ENCODE results near the gene GRIK2.

The GRIK2 gene

DNA sequence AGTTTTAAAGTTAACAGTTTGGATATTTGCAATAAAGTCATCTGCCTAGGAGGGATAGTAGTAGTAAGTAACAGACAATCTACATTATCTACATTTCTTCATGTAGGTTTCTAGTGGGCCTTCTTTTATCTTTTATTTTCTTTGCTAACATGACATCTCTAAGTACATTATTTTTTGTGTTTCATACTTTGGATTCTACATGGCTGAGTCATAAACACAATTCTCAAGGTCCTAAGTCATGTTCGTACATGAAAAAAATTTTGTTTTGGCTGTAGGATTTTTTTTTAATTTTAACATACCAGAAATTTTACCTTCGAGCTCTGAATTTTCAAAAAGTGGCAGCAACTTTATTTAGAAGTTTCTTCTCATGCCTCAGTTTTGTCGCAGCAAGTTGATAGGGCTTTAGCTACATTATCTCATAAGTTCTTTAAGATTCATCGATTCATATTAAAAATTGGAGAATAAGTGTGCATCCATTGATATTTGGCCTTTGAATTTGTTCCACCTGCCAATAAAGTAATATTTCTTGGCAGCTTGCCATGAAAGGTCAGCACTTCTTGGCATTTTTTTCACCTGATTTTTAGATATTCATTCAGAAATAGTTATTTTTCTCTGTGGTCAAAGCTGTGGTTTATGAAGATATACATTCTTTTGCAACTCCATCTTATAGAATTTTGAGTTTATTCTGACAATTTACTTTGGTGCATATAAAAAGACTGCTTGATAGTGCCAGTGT is 146.2 kb downstream of the GRIK2 start:
- DNase-seq (ENCODE audit: low read depth): no peak

DNA sequence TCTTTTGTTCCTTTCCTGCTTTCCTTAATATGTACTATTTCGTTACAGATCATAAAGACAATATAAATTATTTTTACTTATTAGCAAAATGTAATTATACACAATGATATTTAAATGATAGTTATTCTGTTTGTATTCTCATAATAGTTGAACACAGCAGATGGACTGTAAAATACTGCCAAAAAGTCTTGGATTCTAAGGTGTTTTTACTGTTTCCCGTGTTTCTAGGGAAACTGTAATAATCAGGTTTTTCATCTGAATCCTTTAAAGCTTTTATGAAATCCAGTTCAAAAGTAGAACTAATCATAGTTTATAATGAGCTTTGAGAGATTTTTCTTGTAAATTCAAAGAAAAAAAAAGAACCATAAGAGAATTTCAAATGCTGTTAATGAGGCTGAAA is 148.4 kb downstream of the GRIK2 start:
- no peak for DNase-seq (ENCODE audit: low read depth)

DNA sequence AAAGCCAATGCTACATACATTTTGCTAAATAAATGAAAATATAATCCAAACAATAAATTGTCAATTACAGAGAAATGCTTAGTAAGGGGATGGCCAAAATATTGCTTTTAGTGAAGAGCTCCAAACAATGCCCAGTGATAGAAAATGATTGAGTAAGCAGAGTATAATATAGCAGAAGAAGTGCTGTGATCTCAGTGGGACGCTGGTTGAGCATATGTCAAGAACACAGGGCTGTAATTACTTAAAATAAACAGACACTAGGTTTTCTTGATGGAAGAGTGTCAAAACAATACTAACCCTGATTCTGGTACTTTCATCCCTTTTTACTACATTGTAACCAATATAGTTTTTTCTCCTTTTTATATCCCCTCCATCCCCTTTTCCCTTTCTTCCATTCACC is 150.3 kb downstream of the GRIK2 start:
- no peak for DNase-seq (ENCODE audit: low read depth)

DNA sequence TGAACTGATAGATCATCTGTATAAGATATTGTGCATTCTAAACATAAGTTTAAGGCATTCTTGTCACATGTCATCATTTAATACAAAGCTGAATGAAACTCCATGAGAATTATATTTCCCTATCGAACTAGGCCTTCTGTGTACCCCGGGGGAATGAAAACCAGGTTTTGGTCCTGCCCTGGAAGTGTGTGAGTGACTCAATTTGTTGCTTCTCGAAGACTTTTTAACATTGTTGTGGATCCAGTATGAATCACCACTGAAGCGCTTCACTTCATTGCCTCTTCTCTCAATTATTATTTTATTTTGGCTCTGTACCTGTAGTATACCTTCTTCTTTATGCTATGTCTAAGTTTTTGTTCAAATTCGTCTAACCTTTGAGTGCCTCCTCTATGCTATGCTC is 150.8 kb downstream of the GRIK2 start:
- DNase-seq (ENCODE audit: low read depth): no peak

DNA sequence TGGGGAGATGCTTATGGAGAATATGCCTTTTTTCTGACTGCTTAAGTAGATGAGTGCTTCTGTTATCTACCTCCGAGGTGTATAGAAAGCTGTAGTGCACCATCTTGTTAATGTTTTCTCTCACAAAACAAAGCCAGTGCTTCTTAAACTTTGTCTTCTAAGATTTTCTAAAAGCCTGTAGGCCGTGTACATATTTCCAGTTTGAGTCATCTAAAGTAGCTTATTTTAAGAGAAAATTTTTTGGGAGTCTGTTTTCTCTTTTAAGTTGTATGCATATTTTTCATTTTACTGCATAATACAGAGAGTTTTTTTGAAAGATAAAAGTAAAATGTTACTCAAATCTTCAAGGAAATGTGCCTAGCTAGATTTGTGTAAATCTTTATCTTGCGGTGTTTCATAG is 151.7 kb downstream of the GRIK2 start:
- no peak for DNase-seq (ENCODE audit: low read depth)

DNA sequence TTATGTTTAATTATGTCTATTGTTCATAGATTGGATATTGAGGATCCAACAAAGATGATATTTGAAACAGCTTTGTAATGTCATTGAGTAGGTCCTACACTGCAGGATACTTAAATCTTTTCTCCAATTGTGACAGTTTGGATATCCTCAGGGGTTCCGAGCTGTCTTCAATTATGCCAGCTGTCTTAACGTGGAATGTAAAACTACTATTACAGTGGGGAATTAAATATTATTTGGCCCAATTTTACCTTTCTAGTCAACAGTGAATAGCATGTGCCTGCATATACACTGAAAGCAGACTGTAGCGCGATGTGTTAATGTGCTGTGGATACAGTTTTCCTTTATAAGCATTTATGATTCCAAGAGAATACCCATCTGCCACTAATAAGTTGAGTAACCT is 156.9 kb downstream of the GRIK2 start:
- no peak for DNase-seq (ENCODE audit: low read depth)

DNA sequence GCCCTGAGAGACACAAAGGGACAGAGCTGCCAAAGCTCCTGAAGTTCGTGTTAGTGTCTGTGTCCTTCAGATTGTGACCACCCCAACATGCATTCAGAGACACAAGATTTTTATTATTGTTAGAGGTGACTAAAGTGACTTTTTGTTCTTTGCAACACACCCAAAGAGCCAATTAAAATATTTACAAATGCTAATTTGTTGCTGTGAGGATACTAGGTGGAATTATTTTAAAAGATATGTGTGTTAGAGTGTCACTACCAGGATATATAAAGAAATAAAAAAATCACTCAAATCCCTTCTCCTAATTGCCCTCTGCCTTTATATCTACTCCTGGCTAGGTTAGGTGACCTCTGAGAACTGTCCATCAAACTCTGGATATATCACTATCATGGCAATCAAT is 160.7 kb downstream of the GRIK2 start:
- no peak for DNase-seq (ENCODE audit: low read depth)

DNA sequence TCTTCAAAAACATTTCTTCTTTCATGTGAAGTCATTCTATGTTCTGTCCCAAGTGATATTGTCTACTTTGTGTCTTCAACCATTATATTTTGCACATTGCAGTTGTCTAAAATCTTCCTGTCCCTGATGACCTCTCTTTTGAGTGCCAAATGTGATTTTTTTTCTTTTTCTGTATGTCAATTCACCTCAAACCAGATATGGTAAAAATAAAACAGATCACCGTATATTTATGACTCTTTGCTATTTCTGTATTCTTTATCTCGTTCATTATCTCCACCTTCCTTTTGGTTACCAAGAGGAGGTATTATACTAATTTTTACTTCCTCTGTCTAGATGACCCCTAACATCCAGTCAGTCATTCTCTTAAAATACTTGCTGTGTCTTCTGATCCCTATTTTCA is 165.2 kb downstream of the GRIK2 start:
- DNase-seq (ENCODE audit: low read depth): no peak

DNA sequence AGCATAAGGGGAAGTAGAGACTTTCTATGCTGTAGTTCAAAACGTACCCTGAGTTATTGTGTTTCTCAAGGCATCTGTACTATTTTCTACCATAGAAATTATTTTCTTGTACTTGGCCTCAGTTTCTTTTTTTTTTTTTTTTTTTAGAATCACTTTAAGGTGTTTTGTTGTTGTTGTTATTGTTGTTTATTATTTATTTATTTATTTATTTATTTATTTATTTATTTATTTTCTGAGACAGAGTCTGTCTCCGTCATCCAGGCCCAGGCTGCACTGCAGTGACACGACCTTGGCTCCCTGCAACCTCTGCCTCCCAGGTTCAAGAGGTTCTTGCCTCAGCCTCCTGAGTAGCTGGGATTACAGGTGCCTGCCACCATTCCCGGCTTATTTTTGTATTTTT is 179.1 kb downstream of the GRIK2 start:
- no peak for DNase-seq (ENCODE audit: low read depth)

DNA sequence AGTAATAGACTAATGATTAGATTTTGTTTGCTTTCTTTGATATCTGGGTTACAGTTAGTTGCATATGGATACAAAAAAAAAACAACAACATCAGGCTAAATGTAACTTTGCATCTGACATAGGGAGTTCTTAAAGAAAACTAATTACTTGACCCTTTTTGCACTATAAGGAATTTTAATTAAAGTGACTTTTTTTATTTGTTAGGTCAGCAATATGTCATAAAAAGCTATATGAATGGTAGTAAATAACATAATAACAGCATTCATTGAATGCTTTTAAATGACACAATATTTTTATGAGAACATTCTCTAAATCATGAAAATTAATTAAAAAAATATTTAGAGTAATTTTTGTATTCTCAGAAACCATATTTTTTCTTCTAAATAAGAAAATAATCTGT is 183.6 kb downstream of the GRIK2 start:
- DNase-seq (ENCODE audit: low read depth): no peak

DNA sequence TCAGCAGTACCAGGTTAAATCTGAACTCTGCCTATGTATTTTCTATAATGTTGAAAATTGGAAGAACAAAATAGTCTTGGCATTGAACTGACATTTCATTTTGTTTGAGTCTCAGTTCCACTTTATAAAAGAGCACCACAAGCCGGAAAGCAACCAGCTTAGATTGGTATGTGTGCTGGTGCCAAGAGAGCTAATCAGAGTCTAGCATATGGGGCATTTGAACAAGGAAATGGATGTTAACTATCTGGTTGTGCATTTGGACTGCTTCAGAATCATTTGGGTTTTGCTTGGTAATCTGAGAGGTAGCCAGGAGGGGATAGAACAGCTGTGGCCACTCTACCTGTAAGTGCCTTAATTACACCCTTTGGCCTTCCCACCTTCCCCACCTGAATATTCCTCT is 184.8 kb downstream of the GRIK2 start:
- no peak for DNase-seq (ENCODE audit: low read depth)

DNA sequence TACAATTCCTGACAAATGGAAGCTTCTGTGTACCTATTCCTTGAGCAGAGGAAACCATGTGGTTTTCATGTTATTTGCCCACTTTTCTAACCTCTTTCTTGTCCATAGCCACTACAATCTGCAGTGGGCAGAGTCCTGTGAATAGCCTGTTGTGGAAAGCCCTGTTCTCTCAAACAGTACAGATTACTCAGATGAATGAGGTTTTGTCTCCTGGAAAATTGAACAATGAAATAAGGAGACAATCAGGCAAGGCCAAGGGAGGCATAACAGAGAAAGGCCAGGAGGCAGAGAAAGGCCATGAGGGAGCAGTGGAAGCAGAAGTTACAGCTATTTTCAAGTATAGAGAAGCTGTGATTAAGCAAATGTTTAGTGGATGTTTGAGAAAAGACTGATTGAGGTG is 189.3 kb downstream of the GRIK2 start:
- DNase-seq (ENCODE audit: low read depth): no peak

DNA sequence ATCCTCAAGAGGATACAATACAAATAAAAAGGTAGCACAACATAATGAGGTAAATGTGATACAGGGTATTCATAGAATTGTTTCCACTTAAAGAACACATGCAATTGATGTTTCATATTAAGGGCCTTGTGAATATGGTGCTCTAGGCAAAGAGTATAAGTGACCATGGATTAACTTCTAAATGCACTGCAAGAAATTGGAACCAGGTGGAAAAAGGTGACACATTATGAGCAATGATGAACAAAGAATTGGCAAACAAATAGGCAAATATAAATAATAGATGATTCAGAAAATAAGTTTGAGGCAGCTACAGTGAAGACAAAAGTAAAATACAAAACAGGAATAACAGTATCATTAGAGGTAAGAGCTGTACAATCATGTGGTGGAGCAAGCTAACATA is 192.0 kb downstream of the GRIK2 start:
- DNase-seq (ENCODE audit: low read depth): no peak

DNA sequence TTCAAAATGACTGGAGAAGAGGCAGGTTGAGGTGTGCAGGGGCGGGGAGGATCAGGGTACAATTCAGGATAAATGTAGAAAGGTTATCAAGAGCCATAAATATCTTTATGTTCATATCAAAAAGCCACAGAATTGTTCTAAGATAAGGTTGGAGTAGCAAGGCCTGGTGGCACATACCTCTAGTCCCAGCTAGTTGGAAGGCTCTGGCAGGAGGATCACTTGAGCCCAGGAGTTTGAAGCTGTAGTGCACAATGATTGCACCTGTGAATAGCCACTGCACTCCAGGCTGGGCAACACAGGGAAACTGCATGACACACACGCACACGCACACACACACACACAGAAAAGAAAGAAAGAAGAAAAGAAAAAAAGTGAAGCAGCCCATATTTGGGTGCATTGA is 194.8 kb downstream of the GRIK2 start:
- no peak for DNase-seq (ENCODE audit: low read depth)

DNA sequence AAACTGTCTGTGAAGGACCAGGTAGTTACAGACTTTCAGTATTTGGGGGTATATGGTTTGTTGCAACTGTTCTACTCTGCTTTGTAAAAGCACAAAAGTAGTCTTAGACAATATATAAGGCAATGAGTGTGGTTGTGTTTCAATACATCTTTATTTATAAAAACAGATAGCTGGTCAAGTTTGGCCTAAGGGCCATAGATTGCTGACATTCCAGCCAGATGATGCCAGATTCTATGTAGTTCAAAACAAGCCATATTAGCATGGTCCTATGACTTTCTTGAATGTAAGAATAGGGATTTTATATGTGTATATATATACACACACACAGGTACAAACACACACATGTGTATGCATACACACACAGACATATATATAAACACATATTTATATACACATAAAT is 201.8 kb downstream of the GRIK2 start:
- no peak for DNase-seq (ENCODE audit: low read depth)

DNA sequence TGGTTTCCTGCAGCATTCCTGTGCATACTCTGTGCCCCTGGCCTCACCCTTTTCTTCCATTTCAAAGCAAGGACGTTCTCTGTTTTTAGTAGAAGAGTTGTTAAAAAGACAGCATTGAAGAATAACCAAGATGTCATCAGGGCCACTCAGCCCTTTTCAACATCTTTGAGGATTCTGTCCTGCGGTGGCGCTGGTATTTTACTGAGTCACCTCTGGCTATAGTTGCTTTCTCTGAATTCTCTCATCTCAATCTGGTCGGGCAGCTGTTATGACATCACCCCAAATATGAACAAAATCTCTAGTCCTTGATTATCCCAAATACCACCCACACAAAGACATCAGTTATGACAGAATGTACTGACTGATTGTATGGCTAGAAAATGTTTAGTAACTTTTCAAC is 204.2 kb downstream of the GRIK2 start:
- no peak for DNase-seq (ENCODE audit: low read depth)

DNA sequence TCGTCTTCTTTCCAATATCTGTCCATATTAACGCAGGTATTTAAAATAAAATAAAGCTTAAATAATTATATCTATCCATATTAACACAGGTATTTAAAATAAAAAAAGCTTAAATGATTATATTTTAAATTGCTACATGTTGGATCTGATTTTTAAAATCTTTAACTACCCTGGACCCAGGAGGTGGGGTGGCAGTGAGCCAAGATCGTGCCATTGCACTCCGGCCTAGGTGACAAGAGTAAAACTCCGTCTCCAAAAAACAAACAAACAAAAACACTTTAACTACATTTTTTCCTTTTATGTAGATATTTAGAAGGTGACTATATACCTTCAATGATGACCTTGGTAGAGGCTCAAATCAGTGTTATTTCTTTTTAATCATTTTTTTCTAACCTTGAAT is 211.9 kb downstream of the GRIK2 start:
- no peak for DNase-seq (ENCODE audit: low read depth)

DNA sequence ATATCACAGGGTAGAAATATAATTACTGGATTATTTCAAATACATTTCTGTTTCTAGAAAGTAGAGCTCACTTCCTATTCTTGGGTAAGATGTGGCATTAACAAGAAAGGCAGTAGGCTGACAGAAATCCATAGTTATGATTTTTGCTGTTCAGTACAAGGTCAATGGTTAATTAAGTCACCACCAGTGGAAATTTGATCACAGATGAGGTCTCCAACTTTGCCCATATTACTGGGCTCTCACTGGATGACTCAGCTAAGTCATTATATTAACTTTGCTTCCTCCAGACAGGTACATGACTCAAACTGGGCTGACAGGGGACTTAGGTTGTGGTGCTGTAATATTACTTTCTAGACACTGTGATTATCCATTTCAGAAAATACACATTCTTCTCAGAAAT is 212.4 kb downstream of the GRIK2 start:
- DNase-seq (ENCODE audit: low read depth): no peak

DNA sequence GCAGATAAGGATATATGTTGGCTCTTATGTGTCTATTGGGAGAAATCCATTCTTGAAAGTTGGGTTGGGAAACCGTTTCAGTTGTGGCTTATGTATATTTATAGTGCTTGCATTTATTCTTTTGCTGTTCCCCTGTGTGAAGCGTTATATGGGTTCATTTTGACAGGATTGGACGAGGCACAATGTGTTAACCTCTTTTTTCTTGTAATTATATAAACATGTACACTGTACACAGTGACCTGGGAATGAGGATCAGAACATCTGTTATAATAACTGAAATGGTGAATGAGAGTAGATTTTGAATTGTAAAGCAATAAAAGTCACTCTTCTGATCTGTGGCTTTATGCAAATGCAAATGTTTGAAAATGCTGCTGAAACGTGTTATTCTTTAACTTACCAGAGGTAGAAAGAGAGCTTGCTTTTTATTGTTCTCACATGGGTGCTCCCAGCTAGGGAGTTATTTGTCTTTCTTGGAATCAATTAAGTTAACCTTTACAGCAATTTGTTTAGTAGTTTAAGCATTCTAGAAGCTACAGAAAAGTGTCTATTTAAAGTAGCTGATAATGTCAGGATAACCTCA is 213.7 kb downstream of the GRIK2 start:
- no peak for DNase-seq (ENCODE audit: low read depth)

DNA sequence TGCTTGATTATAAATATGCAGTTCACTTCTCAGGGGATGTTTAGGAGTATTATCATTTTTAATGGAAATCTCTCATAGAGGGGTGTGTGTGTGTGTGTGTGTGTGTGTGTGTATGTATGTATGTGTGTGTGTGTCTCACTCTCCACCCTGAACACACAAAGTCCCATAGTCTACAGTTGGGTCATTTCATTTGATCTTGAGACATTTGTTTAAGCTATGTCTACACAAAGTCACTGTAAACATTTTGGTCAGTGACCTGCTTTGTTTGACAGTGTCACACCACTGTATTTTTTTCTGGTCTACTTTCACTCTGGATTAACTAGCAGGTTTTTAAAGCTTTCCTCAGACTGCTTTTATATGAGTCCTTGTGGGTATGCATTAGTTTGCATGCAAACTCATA is 215.2 kb downstream of the GRIK2 start:
- DNase-seq (ENCODE audit: low read depth): no peak

DNA sequence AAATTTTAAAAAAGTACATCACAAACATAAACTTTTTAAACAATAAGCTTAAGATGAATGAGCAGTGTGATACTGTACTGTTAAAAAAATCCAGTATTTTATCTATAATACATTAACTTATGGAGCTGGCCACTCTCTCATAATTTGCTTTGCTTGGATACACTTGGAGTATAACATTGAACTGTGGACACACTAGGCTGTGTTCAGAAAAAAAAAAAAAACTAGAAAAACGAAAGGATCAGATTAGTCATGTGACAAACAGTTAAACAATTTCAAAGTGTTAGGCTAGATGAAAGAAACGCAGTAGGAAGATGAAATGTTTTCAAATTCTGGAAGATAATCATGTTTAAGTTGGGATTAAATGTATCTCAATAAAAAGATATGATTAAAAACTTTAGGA is 220.0 kb downstream of the GRIK2 start:
- DNase-seq (ENCODE audit: low read depth): no peak

DNA sequence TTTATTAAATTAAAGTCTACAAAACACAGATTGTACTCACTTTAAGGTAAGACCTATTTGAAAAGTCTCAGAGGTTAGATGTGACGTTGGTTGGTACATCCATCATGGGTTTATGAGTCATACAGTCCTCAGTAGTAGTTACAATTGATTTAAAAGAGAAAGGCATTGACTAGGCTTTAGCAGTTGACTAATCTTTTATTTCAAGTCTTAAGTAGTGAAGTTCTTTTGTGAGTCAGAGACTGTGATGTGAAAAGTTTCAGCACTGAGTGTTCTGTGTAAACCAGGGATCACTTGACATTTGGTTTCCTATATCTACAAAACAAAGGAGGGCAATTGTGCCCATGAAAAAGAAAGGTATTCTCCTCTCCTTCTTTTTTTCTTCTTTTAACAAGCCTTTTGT is 221.3 kb downstream of the GRIK2 start:
- DNase-seq (ENCODE audit: low read depth): no peak

DNA sequence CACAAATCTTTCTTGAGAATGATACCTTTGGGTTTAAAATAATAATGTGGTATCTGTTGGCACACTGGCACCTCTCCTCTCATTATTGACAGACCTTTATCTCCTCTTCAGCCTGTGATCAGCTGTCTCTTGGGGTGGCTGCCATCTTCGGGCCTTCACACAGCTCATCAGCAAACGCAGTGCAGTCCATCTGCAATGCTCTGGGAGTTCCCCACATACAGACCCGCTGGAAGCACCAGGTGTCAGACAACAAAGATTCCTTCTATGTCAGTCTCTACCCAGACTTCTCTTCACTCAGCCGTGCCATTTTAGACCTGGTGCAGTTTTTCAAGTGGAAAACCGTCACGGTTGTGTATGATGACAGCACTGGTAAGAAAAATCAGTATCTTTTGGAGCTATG is 232.8 kb downstream of the GRIK2 start:
- no peak for DNase-seq (ENCODE audit: low read depth)

DNA sequence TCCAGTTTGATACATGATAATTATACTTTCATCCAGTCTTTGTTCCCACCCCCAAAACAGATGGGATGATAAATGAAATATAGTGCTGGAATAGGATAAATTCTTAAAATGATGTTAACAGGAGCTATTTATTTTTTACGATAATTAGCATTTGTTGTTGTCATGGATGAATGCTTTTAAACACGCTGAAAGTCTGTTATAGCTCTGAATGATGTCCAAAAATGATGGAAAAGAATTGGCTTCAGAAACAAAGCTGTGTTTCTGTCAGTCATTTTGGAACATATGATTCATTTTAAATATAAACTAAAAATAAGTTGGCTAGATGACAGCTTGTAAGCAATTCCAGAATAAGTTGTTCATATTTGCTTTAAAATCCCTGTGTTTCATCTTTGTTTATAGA is 237.4 kb downstream of the GRIK2 start:
- DNase-seq (ENCODE audit: low read depth): no peak
